Anterior cingulate cortex (tissue), 58 donors: ENCODE results near the gene PAK1.
A peak's percentile ranks its signal among the peaks of the same experiment; 100 is the strongest.
"Not testable (repeated sequence)": the region's sequence is repeated elsewhere in the genome, so short reads cannot be mapped to it uniquely, and the experiment has no call there.

Experiments used
- DNase-seq, 58 donors: peaks; one replicate each; lab custom pipeline; 2025; lab: John Stamatoyannopoulos, UW

PAK1 gene

GRCh38 chr11:77473801-77474683 is at the start of gene PAK1:
Gene PAK1 (minus strand): TSS chr11:77474094. CDS start chr11:77392520, 81,574 bp downstream.
- DNase-seq, result peak in 55 of 58 donors; percentile 8 to 95 (median 74)

DNA sequence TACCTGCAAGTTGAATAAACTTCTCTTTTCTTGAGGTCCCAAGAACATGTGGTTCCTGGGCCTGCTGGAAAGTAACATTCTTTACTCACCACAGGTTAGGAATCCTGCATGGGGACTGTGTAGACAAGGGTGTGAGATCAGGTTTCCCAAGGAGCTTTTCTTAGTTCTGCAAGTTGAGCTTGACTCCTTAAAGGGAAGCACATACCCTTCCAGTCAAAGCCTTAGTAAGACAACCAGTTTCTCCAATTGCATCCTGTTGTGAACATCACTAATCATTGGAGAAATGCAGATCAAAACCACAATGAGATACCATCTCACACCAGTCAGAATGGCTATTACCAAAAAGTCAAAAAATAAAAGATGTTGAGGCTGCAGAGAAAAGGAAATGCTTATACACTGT is 48.3 kb upstream of the PAK1 start:
- DNase-seq, result no peak

- no peak for DNase-seq
These were observed 46.0 kb upstream of the PAK1 start for GRCh38 chr11:77519847-77520246.

DNA sequence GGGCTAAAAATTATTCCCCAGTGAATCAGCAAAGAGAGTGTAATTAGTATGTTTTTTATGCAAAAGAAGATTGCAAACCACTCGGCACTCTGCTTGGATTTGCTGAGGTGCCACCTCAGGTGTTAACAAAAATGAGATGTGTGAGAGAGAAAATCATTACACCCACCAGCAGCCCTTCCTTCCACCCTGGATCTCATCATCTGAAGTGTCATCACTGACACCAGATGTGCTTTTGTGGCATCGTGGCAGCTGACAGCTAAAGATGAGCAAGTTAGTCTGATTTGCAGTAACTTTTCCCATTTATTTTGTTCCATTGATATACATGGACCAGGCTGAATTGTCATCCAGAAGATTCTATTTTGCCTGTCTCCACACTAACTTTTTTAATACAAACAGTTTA is 44.6 kb upstream of the PAK1 start:
- no peak for DNase-seq

DNA sequence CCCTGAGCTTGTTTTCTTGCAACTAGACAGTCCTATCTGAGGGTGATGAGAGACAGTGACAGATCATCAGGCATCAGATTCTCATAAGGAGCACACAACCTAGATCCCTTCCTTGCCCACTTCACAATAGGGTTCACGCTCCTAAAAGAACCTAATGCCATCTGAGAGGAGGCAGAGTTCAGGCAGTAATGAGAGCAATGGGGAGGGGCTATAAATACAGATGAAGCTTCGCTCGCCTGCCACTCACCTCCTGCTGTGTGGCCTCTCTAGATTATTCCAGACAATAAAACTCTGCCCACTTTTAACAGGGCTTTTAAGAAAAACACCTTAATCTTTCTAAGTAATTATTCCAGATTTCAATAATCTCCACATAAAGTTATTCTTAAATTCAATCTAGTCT is 43.9 kb upstream of the PAK1 start:
- no peak for DNase-seq

GRCh38 chr11:77517226-77517625 is 43.3 kb upstream of the PAK1 start:
- DNase-seq, result no peak

DNA sequence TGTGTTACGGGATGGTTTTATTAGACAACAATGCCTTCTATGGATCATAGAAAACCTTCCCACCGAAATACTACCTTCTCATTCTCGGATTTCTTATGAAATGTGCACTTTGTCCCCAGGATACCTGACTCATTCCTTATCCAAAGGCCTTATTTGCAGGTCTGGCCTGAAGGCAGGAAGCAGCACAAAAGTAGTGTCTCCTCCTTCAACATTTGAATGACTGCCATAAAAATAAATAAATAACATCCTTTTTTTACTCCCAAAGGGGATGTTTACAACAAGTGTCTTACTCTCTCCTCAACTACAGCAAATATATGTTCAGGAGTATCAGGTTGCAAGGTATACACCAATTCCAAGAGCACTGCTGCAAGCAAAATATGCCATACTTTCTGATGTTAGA is 41.6 kb upstream of the PAK1 start:
- no peak for DNase-seq

DNA sequence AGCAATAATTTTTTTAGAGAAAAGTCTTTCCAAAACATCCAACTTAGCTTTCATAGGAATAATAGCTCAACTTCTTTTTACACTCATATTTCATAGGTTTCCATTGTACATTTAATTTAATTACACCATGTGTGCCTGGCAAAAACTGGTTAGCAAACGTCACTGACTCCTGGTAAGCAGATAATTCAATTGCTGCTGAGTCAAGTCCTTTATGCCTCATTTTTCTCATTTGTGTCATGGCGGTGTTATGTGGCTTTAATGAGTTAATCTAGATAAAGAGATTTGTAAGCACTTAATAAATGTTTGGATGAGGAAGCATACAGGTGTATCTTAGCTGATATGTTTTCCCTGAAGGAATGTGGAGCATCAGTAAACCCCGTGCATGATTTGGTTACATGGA is 41.2 kb upstream of the PAK1 start:
- DNase-seq, result no peak

DNA sequence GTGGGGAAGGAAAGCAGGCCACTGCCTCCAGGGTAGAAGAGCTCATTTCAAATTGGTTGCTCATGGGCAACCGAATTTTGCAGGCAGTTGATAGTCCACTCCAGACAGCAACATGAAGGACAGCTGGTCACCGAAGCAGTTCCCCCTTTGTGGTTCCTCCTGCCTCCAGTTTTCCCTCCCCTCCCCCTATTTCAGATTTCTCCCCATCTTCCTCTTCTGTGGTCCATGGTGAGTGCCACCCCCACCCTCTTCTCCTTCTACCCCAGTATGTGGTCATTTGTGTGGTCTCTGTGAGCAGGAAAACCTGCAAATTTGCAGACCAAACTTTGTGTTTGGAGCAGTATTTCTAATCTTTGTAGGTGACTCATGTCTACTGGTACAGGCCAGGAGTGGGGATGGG is 38.2 kb upstream of the PAK1 start:
- peak in 2 of 58 donors; percentile 4 to 14 for DNase-seq

DNA sequence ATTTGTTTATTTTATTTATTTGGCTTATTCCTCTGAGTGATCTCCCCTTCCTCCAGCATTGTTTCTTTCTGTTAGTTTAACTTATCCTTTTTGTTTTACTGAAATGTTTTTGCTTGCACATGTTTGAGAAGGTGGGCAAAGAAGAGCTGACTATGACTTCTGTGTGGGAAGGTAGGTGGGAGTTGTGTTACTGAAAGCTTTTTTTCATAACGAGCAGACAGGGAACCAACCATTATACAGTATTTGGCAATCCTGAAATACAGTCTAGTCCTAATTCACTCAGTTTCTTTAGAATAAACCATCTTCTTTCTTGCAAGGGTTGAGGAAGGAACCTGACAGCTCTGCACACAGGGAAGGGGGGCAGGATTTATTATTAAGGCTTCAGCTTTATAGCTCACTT is 37.0 kb upstream of the PAK1 start:
- DNase-seq, result no peak

- DNase-seq, result no peak
These were observed 36.2 kb upstream of the PAK1 start for GRCh38 chr11:77510095-77510494.

DNA sequence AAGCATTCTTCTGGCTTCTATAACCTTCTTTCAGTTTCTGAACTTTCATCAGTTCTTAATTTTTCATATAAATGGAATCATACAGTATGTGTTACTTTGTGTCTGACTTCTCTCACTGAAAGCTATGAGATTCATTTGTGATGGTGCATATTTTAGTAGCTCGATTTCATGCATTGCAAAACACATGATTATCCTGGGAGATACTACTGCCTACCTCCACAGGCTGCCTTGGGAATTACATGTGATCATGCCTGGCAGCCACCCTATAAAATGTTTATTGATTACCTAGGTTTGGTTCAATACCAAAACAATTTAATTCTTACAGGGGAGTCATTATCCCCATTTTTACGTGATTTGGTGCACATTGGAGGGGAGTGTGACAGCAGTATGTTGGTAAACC is 34.1 kb upstream of the PAK1 start:
- DNase-seq, result no peak

GRCh38 chr11:77506857-77507256 is 33.0 kb upstream of the PAK1 start:
- DNase-seq, result no peak

GRCh38 chr11:77505956-77506355 is 32.1 kb upstream of the PAK1 start:
- DNase-seq, result no peak

GRCh38 chr11:77503006-77503405 is 29.1 kb upstream of the PAK1 start:
- DNase-seq, result no peak

- peak in 1 of 58 donors; percentile 3 for DNase-seq
These were observed 28.5 kb upstream of the PAK1 start for GRCh38 chr11:77502346-77502905.

DNA sequence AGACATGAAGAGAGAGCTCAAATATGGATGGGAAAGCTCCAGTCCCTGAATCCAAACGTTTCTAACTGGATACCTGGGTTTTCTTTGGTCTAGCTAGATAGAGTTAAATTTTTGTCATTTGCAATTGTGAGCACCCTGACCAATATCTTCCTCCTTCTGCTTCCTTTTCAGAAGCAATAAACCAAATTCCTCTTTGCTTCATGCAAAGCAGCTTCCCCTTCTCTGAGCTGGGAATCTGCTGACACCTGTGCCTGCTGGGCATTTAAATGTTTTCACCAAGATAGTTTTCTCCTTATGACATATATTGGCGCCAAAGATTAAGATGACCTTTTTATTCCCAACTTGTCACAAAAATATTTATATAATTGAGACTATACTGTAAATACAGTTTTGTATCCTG is 27.9 kb upstream of the PAK1 start:
- DNase-seq, result no peak

DNA sequence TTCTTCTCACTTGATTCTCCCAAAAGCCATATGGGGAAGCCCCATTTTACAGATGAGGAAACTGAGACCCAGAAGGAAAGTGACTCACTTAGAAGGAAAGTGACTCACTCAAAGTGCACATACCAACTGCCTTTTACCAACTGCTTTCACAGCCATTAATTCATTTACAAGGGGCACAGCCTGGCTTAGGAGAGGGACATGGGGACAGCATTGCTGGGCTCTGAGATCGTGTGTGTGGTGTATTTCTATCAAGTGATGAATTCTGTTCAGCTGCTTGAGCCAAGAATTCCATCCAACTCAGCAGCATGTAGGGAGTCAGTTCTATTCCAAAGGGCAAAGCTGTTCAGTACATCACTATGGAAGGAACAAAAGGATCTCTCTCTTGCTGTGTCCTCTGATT is 23.5 kb upstream of the PAK1 start:
- DNase-seq, result no peak

DNA sequence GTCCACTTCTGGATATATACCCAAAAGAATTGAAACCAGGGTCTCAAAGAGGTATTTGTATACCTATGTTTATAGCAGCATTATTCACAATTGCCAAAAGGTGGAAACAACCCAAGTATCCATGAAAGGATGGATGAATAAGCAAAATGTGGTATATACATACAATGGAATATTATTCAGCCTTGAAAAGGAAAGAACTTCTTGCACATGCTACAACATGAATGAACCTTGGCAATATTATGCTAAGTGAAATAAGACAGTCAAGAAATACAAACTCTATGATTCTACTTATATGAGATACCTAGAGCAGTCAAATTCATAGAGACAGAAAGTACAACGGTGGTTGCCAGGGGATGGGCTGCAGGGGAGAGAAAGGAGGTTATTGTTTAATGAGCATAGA is 21.6 kb upstream of the PAK1 start:
- no peak for DNase-seq

DNA sequence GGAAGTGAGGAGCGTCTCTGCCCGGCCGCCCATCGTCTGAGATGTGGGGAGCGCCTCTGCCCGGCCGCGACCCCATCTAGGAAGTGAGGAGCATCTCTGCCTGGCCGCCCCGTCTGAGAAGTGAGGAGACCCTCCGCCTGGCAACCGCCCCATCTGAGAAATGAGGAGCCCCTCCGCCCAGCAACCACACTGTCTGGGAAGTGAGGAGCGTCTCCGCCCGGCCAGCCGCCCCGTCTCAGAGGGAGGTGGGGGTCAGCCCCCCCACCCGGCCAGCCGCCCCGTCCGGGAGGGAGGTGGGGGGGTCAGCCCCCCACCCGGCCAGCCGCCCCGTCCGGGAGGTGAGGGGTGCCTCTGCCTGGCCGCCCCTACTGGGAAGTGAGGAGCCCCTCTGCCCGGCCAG is 16.1 kb upstream of the PAK1 start:
- DNase-seq, result not testable (repeated sequence)

GRCh38 chr11:77487790-77488189 is 13.9 kb upstream of the PAK1 start:
- no peak for DNase-seq

GRCh38 chr11:77479746-77480352 is 6.0 kb upstream of the PAK1 start:
- no peak for DNase-seq
